ENCODE results near the gene LIMCH1.

The LIMCH1 gene

GRCh38 chr4:41535911-41536371 is 2.0 kb upstream of the LIMCH1 start:
- no peak overlapping the region for H2AFZ ChIP-seq (ENCODE audit: low read depth, low read length)
- no peak overlapping the region for H3K4me3 ChIP-seq (ENCODE audit: low read length)
- H3K36me3 ChIP-seq (ENCODE audit: insufficient read depth, low read length), result no peaks in the 10 kb centered on the region
- H3K9me3 ChIP-seq (ENCODE audit: low read length), result no peaks in the 10 kb centered on the region
- peaks cover 16% of the 10 kb centered on the region for H3K4me1 ChIP-seq (ENCODE audit: insufficient read depth, low read length)
- no peaks in the 10 kb centered on the region for H3K27me3 ChIP-seq (ENCODE audit: insufficient read depth, low read length)

- Histone ChIP-seq H3K9me3 (ENCODE audit: low read length) (no peaks in the 10 kb centered on the region), H3K36me3 (ENCODE audit: insufficient read depth, low read length) (no peaks in the 10 kb centered on the region), H3K4me3 (ENCODE audit: low read length) (no peak overlapping the region), H3K27me3 (ENCODE audit: insufficient read depth, low read length) (no peaks in the 10 kb centered on the region), H2AFZ (ENCODE audit: low read depth, low read length) (no peak overlapping the region), H3K4me1 (ENCODE audit: insufficient read depth, low read length) (peaks cover 6% of the 10 kb centered on the region)
Observed at GRCh38 chr4:41537292-41537890, 566 bp upstream of the LIMCH1 start.

- Histone ChIP-seq H3K4me1 (ENCODE audit: insufficient read depth, low read length) (peaks cover 3% of the 10 kb centered on the region), H3K9me3 (ENCODE audit: low read length) (no peaks in the 10 kb centered on the region), H3K4me3 (ENCODE audit: low read length) (no peak overlapping the region), H3K27me3 (ENCODE audit: insufficient read depth, low read length) (no peaks in the 10 kb centered on the region), H2AFZ (ENCODE audit: low read depth, low read length) (no peak overlapping the region), H3K36me3 (ENCODE audit: insufficient read depth, low read length) (no peaks in the 10 kb centered on the region)
Observed at GRCh38 chr4:41538887-41539498, 1.0 kb downstream of the LIMCH1 start.

GRCh38 chr4:41539711-41540110 is 1.8 kb downstream of the LIMCH1 start:
- Histone ChIP-seq H3K27me3 (ENCODE audit: insufficient read depth, low read length) (no peaks in the 10 kb centered on the region), H2AFZ (ENCODE audit: low read depth, low read length) (no peak overlapping the region)

GRCh38 chr4:41540687-41541086 is 2.7 kb downstream of the LIMCH1 start:
- Histone ChIP-seq H3K9me3 (ENCODE audit: low read length) (no peaks in the 10 kb centered on the region), H3K27me3 (ENCODE audit: insufficient read depth, low read length) (no peaks in the 10 kb centered on the region), H3K4me1 (ENCODE audit: insufficient read depth, low read length) (peaks cover 14% of the 10 kb centered on the region), H3K36me3 (ENCODE audit: insufficient read depth, low read length) (no peaks in the 10 kb centered on the region), H3K4me3 (ENCODE audit: low read length) (no peak overlapping the region), H2AFZ (ENCODE audit: low read depth, low read length) (no peak overlapping the region)

More at GRCh38 chr4:41539711-41540110, 1.8 kb downstream of the LIMCH1 start:
- Histone ChIP-seq H3K4me1 (ENCODE audit: insufficient read depth, low read length) (peaks cover 6% of the 10 kb centered on the region), H3K36me3 (ENCODE audit: insufficient read depth, low read length) (no peaks in the 10 kb centered on the region), H3K9me3 (ENCODE audit: low read length) (no peaks in the 10 kb centered on the region), H3K4me3 (ENCODE audit: low read length) (no peak overlapping the region)

- Histone ChIP-seq H3K4me1 (ENCODE audit: insufficient read depth, low read length) (peaks cover 14% of the 10 kb centered on the region), H3K36me3 (ENCODE audit: insufficient read depth, low read length) (no peaks in the 10 kb centered on the region), H3K9me3 (ENCODE audit: low read length) (no peaks in the 10 kb centered on the region), H2AFZ (ENCODE audit: low read depth, low read length) (no peak overlapping the region), H3K27me3 (ENCODE audit: insufficient read depth, low read length) (no peaks in the 10 kb centered on the region), H3K4me3 (ENCODE audit: low read length) (no peak overlapping the region)
Observed at GRCh38 chr4:41541687-41542094, 3.7 kb downstream of the LIMCH1 start.

- Histone ChIP-seq H3K27me3 (ENCODE audit: insufficient read depth, low read length) (no peaks in the 10 kb centered on the region), H2AFZ (ENCODE audit: low read depth, low read length) (no peak overlapping the region), H3K9me3 (ENCODE audit: low read length) (no peaks in the 10 kb centered on the region), H3K36me3 (ENCODE audit: insufficient read depth, low read length) (no peaks in the 10 kb centered on the region), H3K4me3 (ENCODE audit: low read length) (no peak overlapping the region), H3K4me1 (ENCODE audit: insufficient read depth, low read length) (peaks cover 14% of the 10 kb centered on the region)
Observed at GRCh38 chr4:41542526-41543275, 4.7 kb downstream of the LIMCH1 start.

GRCh38 chr4:41545238-41545637 is 7.3 kb downstream of the LIMCH1 start:
- H3K36me3 ChIP-seq (ENCODE audit: insufficient read depth, low read length), result no peaks in the 10 kb centered on the region
- no peaks in the 10 kb centered on the region for H3K27me3 ChIP-seq (ENCODE audit: insufficient read depth, low read length)
- no peaks in the 10 kb centered on the region for H3K9me3 ChIP-seq (ENCODE audit: low read length)
- no peak overlapping the region for H2AFZ ChIP-seq (ENCODE audit: low read depth, low read length)
- no peak overlapping the region for H3K4me3 ChIP-seq (ENCODE audit: low read length)
- H3K4me1 ChIP-seq (ENCODE audit: insufficient read depth, low read length), result peaks cover 12% of the 10 kb centered on the region

- no peak overlapping the region for H2AFZ ChIP-seq (ENCODE audit: low read depth, low read length)
- no peaks in the 10 kb centered on the region for H3K36me3 ChIP-seq (ENCODE audit: insufficient read depth, low read length)
- no peaks in the 10 kb centered on the region for H3K9me3 ChIP-seq (ENCODE audit: low read length)
- no peaks in the 10 kb centered on the region for H3K27me3 ChIP-seq (ENCODE audit: insufficient read depth, low read length)
- no peak overlapping the region for H3K4me3 ChIP-seq (ENCODE audit: low read length)
- peaks cover 12% of the 10 kb centered on the region for H3K4me1 ChIP-seq (ENCODE audit: insufficient read depth, low read length)
Observed at GRCh38 chr4:41546638-41547037, 8.7 kb downstream of the LIMCH1 start.

GRCh38 chr4:41548305-41548880 is 10.4 kb downstream of the LIMCH1 start:
- Histone ChIP-seq H3K4me3 (ENCODE audit: low read length) (no peak overlapping the region), H3K9me3 (ENCODE audit: low read length) (no peaks in the 10 kb centered on the region), H2AFZ (ENCODE audit: low read depth, low read length) (no peak overlapping the region), H3K27me3 (ENCODE audit: insufficient read depth, low read length) (no peaks in the 10 kb centered on the region), H3K36me3 (ENCODE audit: insufficient read depth, low read length) (no peaks in the 10 kb centered on the region), H3K4me1 (ENCODE audit: insufficient read depth, low read length) (peaks cover 12% of the 10 kb centered on the region)

GRCh38 chr4:41549478-41549877 is 11.5 kb downstream of the LIMCH1 start:
- no peak overlapping the region for H2AFZ ChIP-seq (ENCODE audit: low read depth, low read length)
- no peaks in the 10 kb centered on the region for H3K27me3 ChIP-seq (ENCODE audit: insufficient read depth, low read length)
- H3K9me3 ChIP-seq (ENCODE audit: low read length), result no peaks in the 10 kb centered on the region
- H3K4me3 ChIP-seq (ENCODE audit: low read length), result no peak overlapping the region
- peaks cover 16% of the 10 kb centered on the region for H3K4me1 ChIP-seq (ENCODE audit: insufficient read depth, low read length)
- H3K36me3 ChIP-seq (ENCODE audit: insufficient read depth, low read length), result no peaks in the 10 kb centered on the region

GRCh38 chr4:41550308-41550707 is 12.4 kb downstream of the LIMCH1 start:
- no peaks in the 10 kb centered on the region for H3K27me3 ChIP-seq (ENCODE audit: insufficient read depth, low read length)
- no peak overlapping the region for H3K4me3 ChIP-seq (ENCODE audit: low read length)
- no peaks in the 10 kb centered on the region for H3K36me3 ChIP-seq (ENCODE audit: insufficient read depth, low read length)
- H3K9me3 ChIP-seq (ENCODE audit: low read length), result no peaks in the 10 kb centered on the region
- H2AFZ ChIP-seq (ENCODE audit: low read depth, low read length), result no peak overlapping the region
- peaks cover 16% of the 10 kb centered on the region for H3K4me1 ChIP-seq (ENCODE audit: insufficient read depth, low read length)

GRCh38 chr4:41551536-41551935 is 13.6 kb downstream of the LIMCH1 start:
- Histone ChIP-seq H3K27me3 (ENCODE audit: insufficient read depth, low read length) (no peaks in the 10 kb centered on the region), H3K4me3 (ENCODE audit: low read length) (no peak overlapping the region), H3K9me3 (ENCODE audit: low read length) (no peaks in the 10 kb centered on the region), H3K4me1 (ENCODE audit: insufficient read depth, low read length) (peaks cover 18% of the 10 kb centered on the region), H2AFZ (ENCODE audit: low read depth, low read length) (no peak overlapping the region), H3K36me3 (ENCODE audit: insufficient read depth, low read length) (no peaks in the 10 kb centered on the region)

Measured in neuron (in vitro differentiated cells).